Brain microvascular endothelial cell (primary cell): ENCODE measurements around the gene NF1.

ENCODE experiments used
- DNase-seq: peaks from one replicate; pipeline ENCODE4 v3.0.0-alpha.2; 2020
- H3K27ac ChIP-seq: fragments of 250-450 bp; sonication (Bioruptor Pico); 2 replicates; pipeline ENCODE4 v1.5.1; 2020; ENCODE audit warnings: mild to moderate bottlenecking, moderate library complexity
- H3K27me3 ChIP-seq: fragments of 250-450 bp; sonication (Bioruptor Pico); replicated peaks from 2 replicates; pipeline ENCODE4 v1.5.1; 2020; ENCODE audit warnings: mild to moderate bottlenecking
- H3K36me3 ChIP-seq: fragments of 250-450 bp; sonication (Bioruptor Pico); replicated peaks from 2 replicates; pipeline ENCODE4 v1.5.1; 2020; ENCODE audit warnings: mild to moderate bottlenecking
- H3K4me3 ChIP-seq: 2 replicates; pipeline ENCODE4 v1.5.1; 2011; ENCODE audit warnings: low read depth, mild to moderate bottlenecking, control low read depth, low read length, moderate library complexity
- CTCF ChIP-seq: IDR thresholded peaks from 2 replicates; pipeline ENCODE4 v1.5.1; 2011; ENCODE audit warnings: low read depth, mild to moderate bottlenecking, moderate library complexity, low read length, control low read depth, inconsistent platforms; ENCODE audit errors: missing control alignments
- in situ Hi-C: cut with HindIII; loops from 2 replicates; pipeline ENCODE4 v1.10.0; 2017; ENCODE audit warnings: low sequenced_read_pairs, low pct_ligation_motif_present

The NF1 gene

DNA sequence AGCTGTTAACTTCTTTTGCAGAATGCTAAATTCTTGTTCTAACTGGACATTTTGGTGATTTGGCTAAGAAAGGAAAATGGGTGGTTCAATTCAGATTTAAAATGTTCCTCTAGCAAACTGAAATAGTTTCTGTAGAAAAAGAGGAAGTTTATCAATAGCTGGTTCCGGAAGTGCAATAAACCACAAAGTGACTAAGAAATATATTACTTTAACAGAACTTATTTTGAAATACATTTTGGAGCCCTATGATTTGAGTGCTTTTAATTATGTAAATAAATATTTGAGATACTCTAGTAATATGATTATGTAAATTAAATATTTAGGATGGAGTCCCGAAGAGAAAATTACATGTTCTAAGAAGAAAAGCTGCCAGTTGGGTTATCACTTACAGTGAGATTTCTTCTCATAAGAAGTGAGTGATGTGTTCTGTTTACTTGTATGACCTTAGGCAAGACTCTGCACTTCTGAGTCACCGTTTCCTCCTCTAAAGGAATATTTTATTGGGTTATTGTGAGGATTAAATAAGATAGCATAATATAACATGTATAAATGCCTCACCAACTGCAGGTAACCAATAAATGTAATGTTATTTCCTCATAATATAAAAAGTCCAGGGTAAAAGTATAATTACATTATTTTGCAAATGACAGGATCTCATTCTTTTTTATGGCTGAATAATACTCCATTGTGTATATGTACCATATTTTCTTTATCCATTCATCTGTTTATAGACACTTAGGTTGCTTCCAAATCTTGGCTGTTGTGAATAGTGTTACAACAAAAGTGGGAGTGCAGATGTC lies 219.4 kb downstream of the NF1 start, which contains the start of gene EVI2B:
Gene EVI2B (minus strand): TSS at position 73 of the 800 bp plus-strand sequence. CDS start 8,445 bp downstream, outside the sequence.
- in situ Hi-C loops: no loop called here
- Histone ChIP-seq H3K36me3 (no peaks in the 10 kb centered on the region), H3K27me3 (no peaks in the 10 kb centered on the region), H3K4me3 (peak within 1 kb of the TSS; percentile 1), H3K27ac (peak within 1 kb of the TSS; percentile 57)
- TF ChIP-seq CTCF: no peak
- peak; percentile 58 for DNase-seq

DNA sequence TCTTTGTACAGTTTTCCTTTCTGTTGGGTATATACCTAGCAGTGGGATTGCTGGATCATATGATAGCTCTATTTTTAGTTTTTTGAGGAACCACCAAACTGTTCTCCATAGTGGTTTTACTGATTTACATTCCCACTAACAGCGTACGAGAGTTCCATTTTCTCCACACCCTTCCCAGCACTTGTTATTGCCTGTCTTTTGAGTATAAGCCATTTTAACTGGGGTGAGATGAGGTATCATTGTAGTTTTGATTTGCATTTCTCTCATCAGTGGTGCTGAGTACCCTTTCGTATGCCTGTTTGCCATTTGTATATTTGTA lies 220.0 kb downstream of the NF1 start:
- H3K36me3 ChIP-seq: no peaks in the 10 kb centered on the region
- in situ Hi-C loops: no loop called here
- H3K27me3 ChIP-seq: no peaks in the 10 kb centered on the region
- no peak for TF ChIP-seq CTCF
- H3K27ac ChIP-seq: peak overlapping the region; percentile 2
- no peak overlapping the region for H3K4me3 ChIP-seq
- no peak for DNase-seq

DNA sequence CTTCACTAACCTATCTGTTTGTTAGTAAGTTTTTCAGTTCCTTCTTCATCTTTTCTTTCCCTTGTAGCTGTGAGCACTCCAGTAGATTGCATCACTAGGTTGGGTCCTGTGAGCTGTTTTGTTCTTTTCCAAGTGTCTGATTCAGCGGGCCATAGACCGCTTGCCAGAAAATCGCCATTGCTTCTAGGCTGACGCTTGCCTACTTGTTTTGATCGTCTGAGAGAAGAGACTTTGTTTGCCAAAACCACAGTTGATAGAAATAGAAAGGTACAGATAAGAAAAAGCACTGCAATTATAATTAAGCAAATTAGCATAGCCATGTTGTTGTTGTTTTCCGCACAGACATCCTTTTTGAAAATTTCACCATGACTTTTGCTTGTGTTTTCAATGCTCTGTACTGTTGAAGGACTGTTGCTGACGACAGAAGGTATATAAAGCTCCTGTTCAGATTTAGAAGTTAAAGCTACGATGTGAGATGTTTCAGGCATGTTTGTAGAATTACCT lies 223.6 kb downstream of the NF1 start:
- Histone ChIP-seq H3K27me3 (no peaks in the 10 kb centered on the region), H3K4me3 (no peak overlapping the region), H3K27ac (no peak overlapping the region), H3K36me3 (no peaks in the 10 kb centered on the region)
- in situ Hi-C loops: no loop called here
- peak; percentile 45 for DNase-seq
- no peak for TF ChIP-seq CTCF

- no peak for DNase-seq
- Histone ChIP-seq H3K36me3 (no peaks in the 10 kb centered on the region), H3K4me3 (no peak overlapping the region), H3K27ac (no peak overlapping the region), H3K27me3 (no peaks in the 10 kb centered on the region)
- in situ Hi-C loops: no loop called here
- TF ChIP-seq CTCF: no peak
These were observed 224.3 kb downstream of the NF1 start for GRCh38 chr17:31318851-31319661.

DNA sequence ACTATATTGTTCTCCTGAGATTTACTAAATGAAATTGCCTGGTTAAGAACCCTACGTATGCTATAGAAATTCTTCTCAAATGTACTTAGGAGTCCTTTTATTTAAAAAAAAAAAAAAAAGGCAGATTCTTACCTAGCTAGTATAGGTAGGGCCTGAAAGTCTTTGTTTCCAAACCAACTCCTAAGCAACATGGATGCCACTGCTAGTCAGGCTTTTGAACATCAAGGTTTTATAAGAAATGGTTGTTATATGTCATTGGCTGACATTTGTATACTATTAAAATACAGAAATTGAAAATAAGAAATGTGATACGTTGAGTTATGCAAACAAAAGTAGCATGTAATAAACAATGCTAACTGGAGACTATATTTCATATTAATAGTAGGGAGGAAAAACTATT lies 225.5 kb downstream of the NF1 start:
- no peak for TF ChIP-seq CTCF
- H3K36me3 ChIP-seq: no peaks in the 10 kb centered on the region
- in situ Hi-C loops: no loop called here
- no peak overlapping the region for H3K27ac ChIP-seq
- H3K27me3 ChIP-seq: no peaks in the 10 kb centered on the region
- DNase-seq: no peak
- H3K4me3 ChIP-seq: no peak overlapping the region
